Measurements from ENCODE around the gene RFX6.

Gene RFX6

DNA sequence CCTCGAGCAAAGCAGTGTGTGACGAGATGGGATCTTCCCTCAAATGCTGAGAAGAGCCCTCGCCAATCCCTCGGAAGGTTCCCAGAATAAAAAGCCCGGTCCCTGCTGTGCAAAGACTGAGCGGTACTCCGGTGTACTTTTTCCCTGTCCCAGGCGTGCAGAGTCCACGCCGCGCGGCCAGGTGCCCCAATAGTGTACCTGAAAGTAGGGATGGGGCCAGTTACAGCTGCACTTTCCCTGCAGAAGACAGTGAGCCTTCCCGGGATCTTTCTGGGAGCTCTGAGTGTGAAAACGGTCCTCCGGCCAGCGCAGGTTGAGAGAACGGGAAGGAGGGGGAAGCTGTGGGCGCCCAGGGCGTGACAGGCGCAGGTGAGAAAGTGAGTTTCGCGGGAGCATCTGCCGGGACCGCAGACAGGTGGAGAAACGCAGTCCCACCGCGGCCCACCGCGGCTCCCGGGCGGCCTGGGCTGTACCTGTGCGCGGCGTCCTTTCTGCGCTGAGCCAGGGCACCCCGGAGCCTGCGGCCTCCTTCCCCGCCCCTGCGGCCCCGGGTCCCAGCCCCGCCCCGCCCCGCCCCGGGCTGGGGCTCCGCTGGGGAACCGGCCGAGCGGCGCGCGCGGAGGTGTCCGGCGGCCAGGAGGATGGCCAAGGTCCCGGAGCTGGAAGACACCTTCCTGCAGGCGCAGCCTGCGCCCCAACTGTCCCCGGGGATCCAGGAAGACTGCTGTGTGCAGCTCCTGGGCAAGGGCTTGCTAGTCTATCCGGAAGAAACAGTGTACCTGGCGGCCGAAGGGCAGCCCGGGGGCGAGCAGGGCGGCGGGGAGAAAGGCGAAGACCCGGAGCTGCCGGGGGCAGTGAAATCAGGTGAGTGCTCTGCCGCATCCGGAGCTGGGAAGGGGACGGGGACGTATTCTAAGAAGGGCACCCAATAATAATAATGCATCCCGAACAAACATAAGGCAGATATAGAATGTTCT, at the start of gene RFX6 (continued):
- TF ChIP-seq SETDB1 (IDR thresholded peaks at IDR 0.05; ENCODE audit: insufficient read length, low read length): no peak
- TF ChIP-seq, protein P1, sequence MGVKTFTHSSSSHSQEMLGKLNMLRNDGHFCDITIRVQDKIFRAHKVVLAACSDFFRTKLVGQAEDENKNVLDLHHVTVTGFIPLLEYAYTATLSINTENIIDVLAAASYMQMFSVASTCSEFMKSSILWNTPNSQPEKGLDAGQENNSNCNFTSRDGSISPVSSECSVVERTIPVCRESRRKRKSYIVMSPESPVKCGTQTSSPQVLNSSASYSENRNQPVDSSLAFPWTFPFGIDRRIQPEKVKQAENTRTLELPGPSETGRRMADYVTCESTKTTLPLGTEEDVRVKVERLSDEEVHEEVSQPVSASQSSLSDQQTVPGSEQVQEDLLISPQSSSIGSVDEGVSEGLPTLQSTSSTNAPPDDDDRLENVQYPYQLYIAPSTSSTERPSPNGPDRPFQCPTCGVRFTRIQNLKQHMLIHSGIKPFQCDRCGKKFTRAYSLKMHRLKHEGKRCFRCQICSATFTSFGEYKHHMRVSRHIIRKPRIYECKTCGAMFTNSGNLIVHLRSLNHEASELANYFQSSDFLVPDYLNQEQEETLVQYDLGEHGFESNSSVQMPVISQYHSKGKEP (tag by site-specific recombination; IDR thresholded peaks at IDR 0.05): no peak
- TF ChIP-seq, protein P2, sequence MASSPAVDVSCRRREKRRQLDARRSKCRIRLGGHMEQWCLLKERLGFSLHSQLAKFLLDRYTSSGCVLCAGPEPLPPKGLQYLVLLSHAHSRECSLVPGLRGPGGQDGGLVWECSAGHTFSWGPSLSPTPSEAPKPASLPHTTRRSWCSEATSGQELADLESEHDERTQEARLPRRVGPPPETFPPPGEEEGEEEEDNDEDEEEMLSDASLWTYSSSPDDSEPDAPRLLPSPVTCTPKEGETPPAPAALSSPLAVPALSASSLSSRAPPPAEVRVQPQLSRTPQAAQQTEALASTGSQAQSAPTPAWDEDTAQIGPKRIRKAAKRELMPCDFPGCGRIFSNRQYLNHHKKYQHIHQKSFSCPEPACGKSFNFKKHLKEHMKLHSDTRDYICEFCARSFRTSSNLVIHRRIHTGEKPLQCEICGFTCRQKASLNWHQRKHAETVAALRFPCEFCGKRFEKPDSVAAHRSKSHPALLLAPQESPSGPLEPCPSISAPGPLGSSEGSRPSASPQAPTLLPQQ (tag by site-specific recombination; IDR thresholded peaks at IDR 0.05): no peak
- TF ChIP-seq ZNF23 (tag by site-specific recombination; IDR thresholded peaks at IDR 0.05; ENCODE audit: borderline replicate concordance): no peak
- no peak for TF ChIP-seq ZNF155 (tag by site-specific recombination; IDR thresholded peaks at IDR 0.05)

DNA sequence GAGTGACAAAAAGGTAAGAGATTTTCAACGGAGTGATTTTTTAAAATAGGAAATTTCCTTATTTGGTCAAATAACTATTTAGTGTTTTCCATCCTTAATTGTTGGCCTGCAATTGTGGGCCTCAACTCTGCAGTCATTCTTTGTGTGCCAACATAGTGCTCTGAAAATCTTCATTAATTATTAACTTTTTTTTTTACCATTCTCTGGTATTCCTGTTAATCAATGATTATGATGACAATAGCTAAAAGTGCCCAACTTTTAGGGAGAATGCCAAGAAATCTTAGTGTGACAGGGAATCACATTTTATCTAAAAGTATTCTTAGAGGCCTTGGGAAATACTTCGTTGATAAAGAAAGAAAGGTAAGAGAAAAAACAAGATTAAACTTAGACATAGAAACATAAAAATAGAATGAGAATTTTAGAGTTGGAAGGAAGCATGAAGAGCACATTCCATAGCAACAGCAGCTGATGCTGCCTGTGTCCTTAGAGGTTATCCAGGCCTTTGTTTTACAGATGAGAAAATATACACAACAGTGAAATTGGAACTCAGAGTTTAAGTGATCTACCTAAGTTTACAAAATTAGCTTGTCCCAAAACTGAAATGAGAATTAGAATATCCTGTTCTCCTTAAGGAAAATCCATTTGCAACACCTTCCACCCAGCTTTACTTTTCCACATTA, 49.3 kb upstream of the RFX6 start:
- Histone ChIP-seq H3K4me1 (ENCODE audit: control insufficient read depth, insufficient read depth, low read length) (no peaks in the 10 kb centered on the region), H3K4me3 (ENCODE audit: low read depth, low read length) (no peak overlapping the region), H3K36me3 (ENCODE audit: control insufficient read depth in 2 of 2, insufficient read depth in 1 of 2, low read length in 2 of 2) (no peaks in the 10 kb centered on the region), H3K27ac (ENCODE audit: extremely low read depth, low read depth, low read length) (no peak overlapping the region), H3K9me3 (ENCODE audit: control insufficient read depth, insufficient read depth, low read depth, low read length) (no peaks in the 10 kb centered on the region)
- TF ChIP-seq, protein P3, sequence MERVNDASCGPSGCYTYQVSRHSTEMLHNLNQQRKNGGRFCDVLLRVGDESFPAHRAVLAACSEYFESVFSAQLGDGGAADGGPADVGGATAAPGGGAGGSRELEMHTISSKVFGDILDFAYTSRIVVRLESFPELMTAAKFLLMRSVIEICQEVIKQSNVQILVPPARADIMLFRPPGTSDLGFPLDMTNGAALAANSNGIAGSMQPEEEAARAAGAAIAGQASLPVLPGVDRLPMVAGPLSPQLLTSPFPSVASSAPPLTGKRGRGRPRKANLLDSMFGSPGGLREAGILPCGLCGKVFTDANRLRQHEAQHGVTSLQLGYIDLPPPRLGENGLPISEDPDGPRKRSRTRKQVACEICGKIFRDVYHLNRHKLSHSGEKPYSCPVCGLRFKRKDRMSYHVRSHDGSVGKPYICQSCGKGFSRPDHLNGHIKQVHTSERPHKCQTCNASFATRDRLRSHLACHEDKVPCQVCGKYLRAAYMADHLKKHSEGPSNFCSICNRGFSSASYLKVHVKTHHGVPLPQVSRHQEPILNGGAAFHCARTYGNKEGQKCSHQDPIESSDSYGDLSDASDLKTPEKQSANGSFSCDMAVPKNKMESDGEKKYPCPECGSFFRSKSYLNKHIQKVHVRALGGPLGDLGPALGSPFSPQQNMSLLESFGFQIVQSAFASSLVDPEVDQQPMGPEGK (tag by site-specific recombination; IDR thresholded peaks at IDR 0.05): no peak
- TF ChIP-seq ZNF274 (IDR thresholded peaks at IDR 0.05; ENCODE audit: low read length) (no peak), ZNF274 (tag by site-specific recombination; IDR thresholded peaks at IDR 0.05; ENCODE audit: borderline replicate concordance) (no peak), ZNF76 (tag by site-specific recombination; IDR thresholded peaks at IDR 0.05; ENCODE audit: borderline replicate concordance, low read depth) (no peak), ZNF560 (tag by site-specific recombination; IDR thresholded peaks at IDR 0.05; ENCODE audit: borderline replicate concordance) (no peak), ZNF169 (tag by site-specific recombination; IDR thresholded peaks at IDR 0.05) (no peak), ZNF221 (tag by site-specific recombination; IDR thresholded peaks at IDR 0.05; ENCODE audit: borderline replicate concordance) (no peak), ZNF837 (tag by site-specific recombination; IDR thresholded peaks at IDR 0.05) (no peak), ZNF530 (tag by site-specific recombination; IDR thresholded peaks at IDR 0.05; ENCODE audit: low read depth) (no peak), ZSCAN23 (tag by site-specific recombination; IDR thresholded peaks at IDR 0.05) (no peak), ZNF791 (tag by site-specific recombination; IDR thresholded peaks at IDR 0.05) (no peak), MYNN (tag by site-specific recombination; IDR thresholded peaks at IDR 0.05; ENCODE audit: borderline replicate concordance) (no peak)
- TF ChIP-seq, protein P4, sequence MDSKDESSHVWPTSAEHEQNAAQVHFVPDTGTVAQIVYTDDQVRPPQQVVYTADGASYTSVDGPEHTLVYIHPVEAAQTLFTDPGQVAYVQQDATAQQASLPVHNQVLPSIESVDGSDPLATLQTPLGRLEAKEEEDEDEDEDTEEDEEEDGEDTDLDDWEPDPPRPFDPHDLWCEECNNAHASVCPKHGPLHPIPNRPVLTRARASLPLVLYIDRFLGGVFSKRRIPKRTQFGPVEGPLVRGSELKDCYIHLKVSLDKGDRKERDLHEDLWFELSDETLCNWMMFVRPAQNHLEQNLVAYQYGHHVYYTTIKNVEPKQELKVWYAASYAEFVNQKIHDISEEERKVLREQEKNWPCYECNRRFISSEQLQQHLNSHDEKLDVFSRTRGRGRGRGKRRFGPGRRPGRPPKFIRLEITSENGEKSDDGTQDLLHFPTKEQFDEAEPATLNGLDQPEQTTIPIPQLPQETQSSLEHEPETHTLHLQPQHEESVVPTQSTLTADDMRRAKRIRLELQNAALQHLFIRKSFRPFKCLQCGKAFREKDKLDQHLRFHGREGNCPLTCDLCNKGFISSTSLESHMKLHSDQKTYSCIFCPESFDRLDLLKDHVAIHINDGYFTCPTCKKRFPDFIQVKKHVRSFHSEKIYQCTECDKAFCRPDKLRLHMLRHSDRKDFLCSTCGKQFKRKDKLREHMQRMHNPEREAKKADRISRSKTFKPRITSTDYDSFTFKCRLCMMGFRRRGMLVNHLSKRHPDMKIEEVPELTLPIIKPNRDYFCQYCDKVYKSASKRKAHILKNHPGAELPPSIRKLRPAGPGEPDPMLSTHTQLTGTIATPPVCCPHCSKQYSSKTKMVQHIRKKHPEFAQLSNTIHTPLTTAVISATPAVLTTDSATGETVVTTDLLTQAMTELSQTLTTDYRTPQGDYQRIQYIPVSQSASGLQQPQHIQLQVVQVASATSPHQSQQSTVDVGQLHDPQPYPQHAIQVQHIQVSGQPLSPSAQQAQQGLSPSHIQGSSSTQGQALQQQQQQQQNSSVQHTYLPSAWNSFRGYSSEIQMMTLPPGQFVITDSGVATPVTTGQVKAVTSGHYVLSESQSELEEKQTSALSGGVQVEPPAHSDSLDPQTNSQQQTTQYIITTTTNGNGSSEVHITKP (tag by site-specific recombination; IDR thresholded peaks at IDR 0.05): no peak
- POLR2A ChIA-PET: no interaction called here
- CTCF ChIA-PET: interaction anchor here (0.6 kb wide), 1 partner anchor 267 kb away, joined by 3 read pairs; no protein-coding TSS in a partner anchor

Measured in HEK293 (cell line).